Measurements from ENCODE around the gene PHF20.
"Not testable (repeated sequence)": the region's sequence is repeated elsewhere in the genome, so short reads cannot be mapped to it uniquely, and the experiment has no call there.

Gene PHF20

DNA sequence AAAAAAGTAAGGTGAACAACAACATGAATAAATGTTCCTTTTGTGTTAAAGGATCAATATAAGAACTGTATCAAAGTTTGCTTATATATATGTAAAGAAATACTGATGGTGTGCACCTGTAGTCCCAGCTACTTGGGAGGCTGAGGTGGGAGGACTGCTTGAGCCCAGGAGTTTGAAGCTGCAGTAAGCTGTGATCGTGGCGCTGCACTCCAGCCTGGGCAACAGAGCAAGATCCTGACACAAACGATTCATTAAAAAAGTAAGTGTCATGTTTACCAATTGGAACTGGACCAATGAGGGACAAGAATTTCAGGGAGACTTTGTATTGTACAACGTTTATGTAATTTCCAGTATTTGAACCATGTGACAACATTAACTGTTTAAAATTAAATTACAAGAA, 5.0 kb upstream of the PHF20 start:
- Histone ChIP-seq H3K27me3 (ENCODE audit: control insufficient read depth, insufficient read depth, low read length) (no peaks in the 10 kb centered on the region; the same call in 1 of the 2 replicates), H3K9me3 (ENCODE audit: control insufficient read depth, insufficient read depth, low read length) (no peaks in the 10 kb centered on the region), H3K4me1 (ENCODE audit: control insufficient read depth, insufficient read depth, low read length) (peaks cover 5% of the 10 kb centered on the region; the same call in 1 of the 2 replicates), H3K4me3 (ENCODE audit: low read length) (no peak overlapping the region), H3K36me3 (ENCODE audit: control insufficient read depth, insufficient read depth, low read length) (no peaks in the 10 kb centered on the region), H3K27ac (ENCODE audit: low read length) (no peak overlapping the region)
- WGBS (ENCODE audit: insufficient coverage, insufficient read length), result no CpG with 5 or more reads among the region's 4 CpGs
- DNase-seq (ENCODE audit: low read depth, low spot score), result no peak

DNA sequence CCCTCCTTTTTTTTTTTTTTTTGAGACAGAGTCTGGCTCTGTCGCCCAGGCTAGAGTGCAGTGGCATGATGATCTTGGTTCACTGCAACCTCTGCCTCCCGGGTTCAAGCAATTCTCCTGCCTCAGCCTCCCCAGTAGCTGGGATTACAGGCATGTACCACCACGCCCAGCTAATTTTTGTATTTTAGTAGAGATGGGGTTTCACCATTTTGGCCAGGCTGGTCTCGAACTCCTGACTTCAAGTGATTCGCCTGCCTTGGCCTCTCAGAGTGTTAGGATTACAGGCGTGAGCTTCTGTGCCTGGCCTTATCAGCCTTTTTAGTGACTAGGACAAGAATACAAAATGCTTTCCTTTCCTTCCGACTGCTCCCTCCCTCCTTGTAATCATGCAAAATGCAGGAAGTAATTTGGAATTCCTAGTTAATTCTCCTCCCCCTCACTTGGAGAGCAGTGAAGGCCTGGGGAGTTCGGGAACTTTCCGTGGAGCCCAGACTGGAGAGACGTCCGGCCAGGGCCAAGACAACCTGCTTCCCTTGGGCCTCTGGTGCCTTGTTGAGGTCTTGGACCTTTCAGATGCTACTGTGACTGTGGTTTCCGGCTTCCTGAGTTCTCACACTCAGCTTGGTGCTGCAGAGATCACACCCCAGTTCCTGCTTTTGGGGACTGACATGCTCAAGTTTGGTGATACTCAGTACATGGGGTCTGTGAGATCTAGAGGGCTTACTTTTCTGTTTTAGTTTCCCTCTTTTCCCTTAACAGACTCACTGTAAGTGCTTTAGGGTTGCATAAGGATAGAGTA, 3.9 kb upstream of the PHF20 start:
- peak; percentile 11 for DNase-seq (ENCODE audit: low read depth, low spot score)
- peaks cover 5% of the 10 kb centered on the region; the same call in 1 of the 2 replicates for H3K4me1 ChIP-seq (ENCODE audit: control insufficient read depth, insufficient read depth, low read length)
- no peaks in the 10 kb centered on the region for H3K36me3 ChIP-seq (ENCODE audit: control insufficient read depth, insufficient read depth, low read length)
- no CpG with 5 or more reads among the region's 12 CpGs for WGBS (ENCODE audit: insufficient coverage, insufficient read length)
- no peaks in the 10 kb centered on the region; the same call in 1 of the 2 replicates for H3K27me3 ChIP-seq (ENCODE audit: control insufficient read depth, insufficient read depth, low read length)
- H3K4me3 ChIP-seq (ENCODE audit: low read length), result no peak overlapping the region
- no peaks in the 10 kb centered on the region for H3K9me3 ChIP-seq (ENCODE audit: control insufficient read depth, insufficient read depth, low read length)
- H3K27ac ChIP-seq (ENCODE audit: low read length), result no peak overlapping the region

DNA sequence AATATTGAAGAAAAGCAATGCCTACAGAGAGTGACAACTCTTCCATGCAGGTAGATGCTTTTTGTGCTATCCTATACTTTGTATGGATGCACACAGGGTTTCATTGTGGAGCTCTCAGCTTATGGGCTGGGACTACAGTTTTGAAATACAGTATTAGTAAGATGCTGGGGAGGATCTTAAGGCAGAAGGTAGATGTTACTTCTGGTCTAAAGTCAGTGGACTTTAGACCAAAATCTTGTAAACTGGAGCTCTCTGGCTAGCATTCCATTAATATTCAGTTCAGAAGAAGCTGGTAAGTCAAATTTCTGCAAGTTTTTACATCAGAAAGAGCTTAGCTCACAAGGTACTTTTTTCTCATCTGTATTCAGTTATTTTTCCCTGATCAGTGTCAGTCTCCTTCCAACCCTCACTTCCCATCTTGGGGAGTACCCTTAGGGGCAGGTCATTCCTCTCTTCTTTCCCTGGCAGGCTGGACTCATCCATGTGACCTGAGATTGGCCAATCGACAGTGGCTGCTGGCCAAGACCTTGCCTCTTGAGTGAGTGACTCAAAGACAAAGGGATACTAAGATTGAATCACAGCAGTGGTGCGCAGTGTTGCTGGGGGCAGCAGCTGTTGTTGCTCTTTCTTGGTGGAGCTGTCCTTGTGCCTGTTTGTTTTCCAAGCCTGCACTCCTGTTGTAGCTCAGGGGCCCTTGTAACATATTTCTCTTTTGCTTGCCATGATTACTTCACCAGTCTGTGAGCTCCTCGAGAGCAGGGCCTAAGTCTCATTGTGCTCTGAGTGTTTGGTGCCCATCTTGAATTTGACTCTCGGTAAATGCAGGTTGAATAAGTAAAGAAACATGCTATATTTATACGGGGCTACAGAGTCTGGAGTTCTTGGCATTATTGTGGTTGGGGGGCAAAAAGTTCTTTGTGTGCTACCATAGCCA, 2.8 kb upstream of the PHF20 start:
- Histone ChIP-seq H3K4me3 (ENCODE audit: low read length) (no peak overlapping the region), H3K27ac (ENCODE audit: low read length) (no peak overlapping the region), H3K9me3 (ENCODE audit: control insufficient read depth, insufficient read depth, low read length) (no peaks in the 10 kb centered on the region), H3K27me3 (ENCODE audit: control insufficient read depth, insufficient read depth, low read length) (no peaks in the 10 kb centered on the region; the same call in 1 of the 2 replicates), H3K36me3 (ENCODE audit: control insufficient read depth, insufficient read depth, low read length) (no peaks in the 10 kb centered on the region), H3K4me1 (ENCODE audit: control insufficient read depth, insufficient read depth, low read length) (peaks cover 7% of the 10 kb centered on the region; the same call in 1 of the 2 replicates)
- WGBS (ENCODE audit: insufficient coverage, insufficient read length), result no CpG with 5 or more reads among the region's 5 CpGs
- peak; percentile 74 for DNase-seq (ENCODE audit: low read depth, low spot score)

DNA sequence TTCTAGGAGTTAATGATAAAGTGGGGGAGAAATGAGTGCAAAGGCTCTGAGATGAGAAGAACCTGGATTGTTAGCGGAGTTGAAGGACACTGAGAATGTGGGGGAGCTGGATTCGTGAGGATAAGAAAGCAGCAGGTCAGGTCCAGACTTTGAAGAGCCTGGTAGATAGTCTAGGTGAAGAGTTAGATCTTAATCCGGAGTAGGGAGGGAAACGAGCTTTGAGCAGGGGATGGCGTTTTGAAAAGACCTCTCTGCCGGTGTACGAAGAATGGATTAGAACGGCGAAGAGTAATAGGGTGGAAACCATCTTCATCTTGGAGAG, 487 bp upstream of the PHF20 start:
- Histone ChIP-seq H3K36me3 (ENCODE audit: control insufficient read depth, insufficient read depth, low read length) (no peaks in the 10 kb centered on the region), H3K4me3 (ENCODE audit: low read length) (no peak overlapping the region; the same call in 1 of the 2 replicates), H3K27ac (ENCODE audit: low read length) (no peak overlapping the region), H3K9me3 (ENCODE audit: control insufficient read depth, insufficient read depth, low read length) (no peaks in the 10 kb centered on the region), H3K4me1 (ENCODE audit: control insufficient read depth, insufficient read depth, low read length) (peaks cover 7% of the 10 kb centered on the region; the same call in 1 of the 2 replicates), H3K27me3 (ENCODE audit: control insufficient read depth, insufficient read depth, low read length) (no peaks in the 10 kb centered on the region; the same call in 1 of the 2 replicates)
- whole genome bisulfite sequencing (ENCODE audit: insufficient coverage, insufficient read length), result no CpG with 5 or more reads among the region's 9 CpGs
- no peak for DNase-seq (ENCODE audit: low read depth, low spot score)

DNA sequence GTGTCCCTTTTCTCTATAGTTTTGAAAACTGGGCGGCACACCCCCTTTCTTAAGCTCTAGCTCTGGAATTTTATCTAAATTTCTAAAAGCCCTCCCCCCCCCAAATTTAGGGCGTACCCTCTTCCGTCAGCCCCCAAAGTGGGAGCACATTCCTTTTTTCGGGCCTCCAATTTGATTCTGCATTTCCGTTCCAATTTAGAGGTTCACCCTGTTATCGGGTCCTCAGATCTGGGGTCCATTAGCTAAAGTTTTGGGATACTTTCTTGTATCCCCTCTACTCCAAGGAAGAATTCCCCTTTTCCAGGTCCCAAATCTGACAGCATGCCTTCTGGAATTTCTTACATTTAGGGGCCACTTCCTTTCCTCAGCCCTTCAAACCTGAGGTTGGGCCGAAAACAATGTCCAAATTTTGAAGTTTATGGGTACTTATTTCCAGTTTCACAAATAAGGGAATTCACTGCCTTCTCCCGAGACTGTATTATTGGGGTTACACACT, 796 bp downstream of the PHF20 start:
- H3K4me1 ChIP-seq (ENCODE audit: control insufficient read depth, insufficient read depth, low read length), result peaks cover 7% of the 10 kb centered on the region; the same call in 1 of the 2 replicates
- H3K27me3 ChIP-seq (ENCODE audit: control insufficient read depth, insufficient read depth, low read length), result no peaks in the 10 kb centered on the region; the same call in 1 of the 2 replicates
- H3K9me3 ChIP-seq (ENCODE audit: control insufficient read depth, insufficient read depth, low read length), result no peaks in the 10 kb centered on the region
- WGBS (ENCODE audit: insufficient coverage, insufficient read length), result no CpG with 5 or more reads among the region's 8 CpGs
- no peak for DNase-seq (ENCODE audit: low read depth, low spot score)
- peak overlapping the region; percentile 94; the same call in 1 of the 2 replicates for H3K4me3 ChIP-seq (ENCODE audit: low read length)
- H3K36me3 ChIP-seq (ENCODE audit: control insufficient read depth, insufficient read depth, low read length), result no peaks in the 10 kb centered on the region
- H3K27ac ChIP-seq (ENCODE audit: low read length), result no peak overlapping the region

DNA sequence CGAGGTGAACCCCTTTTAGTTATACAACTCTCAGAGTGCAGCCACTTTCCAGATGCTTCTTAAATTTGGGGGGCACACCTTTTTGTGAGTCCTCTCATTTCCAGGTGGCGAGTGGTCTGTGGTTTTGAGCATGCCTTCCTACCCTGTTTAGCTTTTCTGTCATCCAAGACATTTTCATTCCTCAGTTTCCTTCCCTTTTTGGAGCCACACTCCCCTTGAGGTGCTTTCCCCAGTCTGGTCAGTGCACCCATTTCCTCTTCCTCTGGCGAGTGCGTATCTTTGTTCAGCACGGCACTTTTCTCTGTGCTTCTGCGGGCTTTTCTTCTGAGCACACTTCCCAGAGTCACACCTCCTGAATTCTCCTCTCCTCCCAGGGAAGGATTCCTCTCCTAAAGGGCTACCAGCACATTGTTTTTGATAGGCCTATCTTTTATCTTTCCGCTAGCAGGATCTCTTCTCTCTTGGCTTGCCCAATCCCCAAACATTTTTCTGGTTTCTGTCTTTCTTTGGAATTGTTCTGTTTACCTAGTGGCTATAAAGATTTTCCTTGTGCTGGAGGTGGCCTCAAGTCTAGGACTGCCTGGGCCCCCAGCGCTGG, 1.4 kb downstream of the PHF20 start:
- H3K36me3 ChIP-seq (ENCODE audit: control insufficient read depth, insufficient read depth, low read length), result no peaks in the 10 kb centered on the region
- no peaks in the 10 kb centered on the region; the same call in 1 of the 2 replicates for H3K27me3 ChIP-seq (ENCODE audit: control insufficient read depth, insufficient read depth, low read length)
- no peak overlapping the region for H3K27ac ChIP-seq (ENCODE audit: low read length)
- no CpG with 5 or more reads among the region's 8 CpGs for WGBS (ENCODE audit: insufficient coverage, insufficient read length)
- peaks cover 5% of the 10 kb centered on the region; the same call in 1 of the 2 replicates for H3K4me1 ChIP-seq (ENCODE audit: control insufficient read depth, insufficient read depth, low read length)
- H3K9me3 ChIP-seq (ENCODE audit: control insufficient read depth, insufficient read depth, low read length), result no peaks in the 10 kb centered on the region
- DNase-seq (ENCODE audit: low read depth, low spot score), result no peak
- peak overlapping the region; percentile 94; the same call in 1 of the 2 replicates for H3K4me3 ChIP-seq (ENCODE audit: low read length)

DNA sequence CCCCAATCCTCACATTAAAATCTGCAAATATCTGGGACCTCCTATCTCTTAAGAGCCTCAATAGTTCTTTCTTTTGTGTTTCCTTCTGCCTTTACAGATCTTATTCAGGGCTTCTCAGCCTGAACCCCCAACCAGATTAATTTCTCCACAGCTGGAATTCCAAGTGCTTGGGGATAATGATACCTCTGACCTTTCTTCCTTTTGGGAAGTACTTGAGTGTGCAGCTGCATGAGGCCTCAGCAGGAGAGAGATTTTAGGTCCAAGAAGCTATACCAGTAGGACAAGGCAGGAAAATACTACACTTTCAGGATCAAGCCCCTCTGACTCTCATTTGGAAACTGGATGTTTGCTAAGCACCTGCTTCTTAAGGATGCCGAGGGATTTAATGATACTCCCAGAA, 2.6 kb downstream of the PHF20 start:
- Histone ChIP-seq H3K36me3 (ENCODE audit: control insufficient read depth, insufficient read depth, low read length) (no peaks in the 10 kb centered on the region), H3K27me3 (ENCODE audit: control insufficient read depth, insufficient read depth, low read length) (no peaks in the 10 kb centered on the region; the same call in 1 of the 2 replicates), H3K4me3 (ENCODE audit: low read length) (no peak overlapping the region), H3K9me3 (ENCODE audit: control insufficient read depth, insufficient read depth, low read length) (no peaks in the 10 kb centered on the region), H3K27ac (ENCODE audit: low read length) (no peak overlapping the region), H3K4me1 (ENCODE audit: control insufficient read depth, insufficient read depth, low read length) (peaks cover 3% of the 10 kb centered on the region; the same call in 1 of the 2 replicates)
- no CpG with 5 or more reads among the region's 1 CpG for WGBS (ENCODE audit: insufficient coverage, insufficient read length)
- no peak for DNase-seq (ENCODE audit: low read depth, low spot score)

DNA sequence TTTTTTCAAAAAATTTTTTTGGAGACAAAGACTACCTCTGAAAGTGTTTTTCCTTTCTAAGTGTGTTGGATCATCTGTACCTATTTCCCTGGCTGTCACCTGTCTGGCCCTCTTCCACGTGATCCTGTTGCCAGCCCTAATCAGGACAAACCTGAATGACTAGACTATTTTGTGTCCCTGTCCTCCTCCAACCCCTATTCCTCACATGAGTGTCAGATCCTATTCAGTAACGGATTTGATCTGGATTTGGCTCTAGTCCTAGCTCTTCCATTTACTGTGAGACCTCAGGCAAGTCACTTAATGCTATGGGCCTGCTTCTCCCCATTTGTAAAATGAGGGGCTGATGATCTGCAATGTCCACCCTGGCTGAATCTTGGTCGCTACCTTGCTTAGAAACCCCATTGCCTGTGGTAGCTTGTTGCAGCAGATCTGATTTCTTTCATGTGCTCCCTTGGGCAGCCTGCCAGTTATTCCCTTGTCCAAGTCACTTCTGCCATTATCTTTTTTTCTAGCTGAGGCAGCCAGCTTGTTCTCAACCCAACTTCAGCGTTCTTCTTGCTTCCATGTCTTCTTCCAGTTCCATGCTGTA, 4.8 kb downstream of the PHF20 start:
- DNase-seq (ENCODE audit: low read depth, low spot score), result no peak
- no CpG with 5 or more reads among the region's 4 CpGs for WGBS (ENCODE audit: insufficient coverage, insufficient read length)
- H3K36me3 ChIP-seq (ENCODE audit: control insufficient read depth, insufficient read depth, low read length), result no peaks in the 10 kb centered on the region
- H3K27me3 ChIP-seq (ENCODE audit: control insufficient read depth, insufficient read depth, low read length), result no peaks in the 10 kb centered on the region
- H3K4me3 ChIP-seq (ENCODE audit: low read length), result no peak overlapping the region
- H3K9me3 ChIP-seq (ENCODE audit: control insufficient read depth, insufficient read depth, low read length), result no peaks in the 10 kb centered on the region
- no peak overlapping the region for H3K27ac ChIP-seq (ENCODE audit: low read length)
- peaks cover 1% of the 10 kb centered on the region; the same call in 1 of the 2 replicates for H3K4me1 ChIP-seq (ENCODE audit: control insufficient read depth, insufficient read depth, low read length)

DNA sequence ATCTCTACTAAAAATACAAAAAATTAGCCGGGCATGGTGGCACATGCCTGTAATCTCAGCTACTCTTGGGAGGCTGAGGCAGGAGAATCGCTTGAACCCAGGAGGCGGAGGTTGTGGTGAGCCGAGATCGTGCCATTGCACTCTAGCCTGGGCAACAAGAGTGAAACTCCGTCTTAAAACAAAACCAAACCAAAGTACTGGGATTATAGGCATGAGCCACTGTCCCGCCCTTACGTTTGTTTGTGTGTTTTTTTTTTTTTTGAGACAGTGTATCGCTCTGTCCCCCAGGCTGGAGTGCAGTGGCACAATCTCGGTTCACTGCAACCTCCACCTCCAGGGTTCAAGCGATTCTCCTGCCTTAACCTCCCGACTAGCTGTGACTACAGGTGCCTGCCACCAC, 12.0 kb downstream of the PHF20 start:
- not testable (repeated sequence) for H3K4me3 ChIP-seq (ENCODE audit: low read length); H3K36me3 ChIP-seq (ENCODE audit: control insufficient read depth, insufficient read depth, low read length); H3K27me3 ChIP-seq (ENCODE audit: control insufficient read depth, insufficient read depth, low read length); DNase-seq (ENCODE audit: low read depth, low spot score); H3K9me3 ChIP-seq (ENCODE audit: control insufficient read depth, insufficient read depth, low read length); H3K4me1 ChIP-seq (ENCODE audit: control insufficient read depth, insufficient read depth, low read length); H3K27ac ChIP-seq (ENCODE audit: low read length)
- no CpG with 5 or more reads among the region's 12 CpGs for WGBS (ENCODE audit: insufficient coverage, insufficient read length)
